Natural killer cell treated with Interleukin-12 subunit alpha and Interleukin-12 subunit beta and Interleukin-15 and Interleukin-18, amount 100 ng/mL, for 72 hours (primary cell): ENCODE results near the gene SNX1. TPM values are rescaled to one million over a fixed set of nuclear protein-coding genes. Genes with fewer than 3 reads are reported as not detected.

ENCODE experiments used
- ATAC-seq, 2 donors: fragments of 150-1000 bp; cut with Tn5 transposase in 1 of 2; sonication (Bioruptor Pico), chemical (Tn5 transposase) in 1 of 2; 2 replicates each; pipeline ENCODE4 v1.10.0; 2021
- DNase-seq: peaks from one replicate; pipeline ENCODE4 v3.0.0; 2022; ENCODE audit warnings: low spot score
- H3K27ac Mint-ChIP-seq, 2 donors: 1 replicate in 1 of 2; 2 replicates in 1 of 2; pipeline ENCODE4 v1.8.0; 2022; ENCODE audit warnings: mixed read lengths in 2 of 2, mild to moderate bottlenecking in 1 of 2, moderate library complexity in 1 of 2
- H3K27me3 Mint-ChIP-seq, 2 donors: 1 replicate in 1 of 2; 2 replicates in 1 of 2; pipeline ENCODE4 v1.8.0; 2022; ENCODE audit warnings: mixed read lengths in 2 of 2
- H3K36me3 Mint-ChIP-seq: one replicate; pipeline ENCODE4 v1.8.0; 2022; ENCODE audit warnings: mixed read lengths
- H3K4me1 Mint-ChIP-seq, 2 donors: 1 replicate in 1 of 2; 2 replicates in 1 of 2; pipeline ENCODE4 v1.8.0; 2022; ENCODE audit warnings: low read depth in 2 of 2, mixed read lengths in 2 of 2, mild to moderate bottlenecking in 1 of 2
- H3K4me3 Mint-ChIP-seq: one replicate; pipeline ENCODE4 v1.8.0; 2022; ENCODE audit warnings: mixed read lengths
- H3K9me3 Mint-ChIP-seq: 2 replicates; pipeline ENCODE4 v1.8.0; 2022; ENCODE audit warnings: mixed read lengths
- total RNA-seq, 2 donors: library from RNA; stranded (reverse); gene quantifications; one replicate each; pipeline ENCODE4 v1.2.3, GENCODE V29; 2022

SNX1 gene
- total RNA-seq, 2 donors from 2014 or later: 119 to 132 TPM

DNA sequence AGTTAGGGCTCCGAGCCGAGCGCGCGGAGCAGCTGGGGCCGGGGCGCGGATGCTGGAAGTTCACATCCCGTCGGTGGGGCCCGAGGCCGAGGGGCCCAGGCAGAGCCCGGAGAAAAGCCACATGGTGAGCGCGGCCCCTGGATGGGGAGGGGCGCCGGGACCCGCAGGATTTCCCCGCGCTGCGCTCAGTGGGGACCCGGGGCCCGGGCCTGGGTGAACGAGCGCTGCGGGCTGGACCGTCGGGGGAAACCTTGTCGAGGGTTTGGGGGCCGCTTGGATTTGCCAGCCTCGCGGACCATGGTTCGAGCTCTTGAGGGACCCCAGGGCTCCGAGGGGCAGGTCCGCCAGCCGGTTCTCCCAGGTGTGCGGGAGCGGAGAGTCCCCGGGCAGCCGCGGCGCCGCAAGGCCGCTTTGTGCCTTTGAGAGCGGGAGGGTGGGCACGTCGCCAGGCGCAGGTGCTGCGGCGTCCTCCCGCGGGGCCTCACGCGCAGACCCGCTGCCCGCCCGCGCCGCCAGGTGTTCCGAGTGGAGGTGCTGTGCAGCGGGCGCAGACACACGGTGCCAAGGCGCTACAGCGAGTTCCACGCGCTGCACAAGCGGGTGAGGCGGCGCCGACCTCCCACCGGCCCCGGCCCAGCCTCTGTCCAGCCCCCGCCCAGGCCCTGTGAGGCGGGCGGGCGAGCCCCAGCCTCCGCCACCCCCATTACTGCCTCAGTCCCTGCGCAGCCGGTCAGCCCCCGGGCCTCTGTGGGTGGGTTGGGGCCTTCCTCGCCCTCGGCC is 56.1 kb downstream of the SNX1 start, which contains the start of gene SNX22:
SNX22 (plus strand) TSS at position 5 of the 780 bp plus-strand sequence; CDS start at position 50, 45 bp downstream.
- Mint-ChIP-seq H3K4me3 (peak within 1 kb of the TSS; percentile 74), H3K36me3 (peaks cover 5% of the 10 kb centered on the region), H3K9me3 (no peaks in the 10 kb centered on the region), H3K27ac (peak within 1 kb of the TSS in 1 of 2 donors; percentile 60), H3K4me1 (peaks cover 10 to 18% of the 10 kb centered on the region in 2 donors), H3K27me3 (peaks cover 0 to 9% of the 10 kb centered on the region in 2 donors)
- DNase-seq (no peak), ATAC-seq (peak; percentile 3 to 22)

DNA sequence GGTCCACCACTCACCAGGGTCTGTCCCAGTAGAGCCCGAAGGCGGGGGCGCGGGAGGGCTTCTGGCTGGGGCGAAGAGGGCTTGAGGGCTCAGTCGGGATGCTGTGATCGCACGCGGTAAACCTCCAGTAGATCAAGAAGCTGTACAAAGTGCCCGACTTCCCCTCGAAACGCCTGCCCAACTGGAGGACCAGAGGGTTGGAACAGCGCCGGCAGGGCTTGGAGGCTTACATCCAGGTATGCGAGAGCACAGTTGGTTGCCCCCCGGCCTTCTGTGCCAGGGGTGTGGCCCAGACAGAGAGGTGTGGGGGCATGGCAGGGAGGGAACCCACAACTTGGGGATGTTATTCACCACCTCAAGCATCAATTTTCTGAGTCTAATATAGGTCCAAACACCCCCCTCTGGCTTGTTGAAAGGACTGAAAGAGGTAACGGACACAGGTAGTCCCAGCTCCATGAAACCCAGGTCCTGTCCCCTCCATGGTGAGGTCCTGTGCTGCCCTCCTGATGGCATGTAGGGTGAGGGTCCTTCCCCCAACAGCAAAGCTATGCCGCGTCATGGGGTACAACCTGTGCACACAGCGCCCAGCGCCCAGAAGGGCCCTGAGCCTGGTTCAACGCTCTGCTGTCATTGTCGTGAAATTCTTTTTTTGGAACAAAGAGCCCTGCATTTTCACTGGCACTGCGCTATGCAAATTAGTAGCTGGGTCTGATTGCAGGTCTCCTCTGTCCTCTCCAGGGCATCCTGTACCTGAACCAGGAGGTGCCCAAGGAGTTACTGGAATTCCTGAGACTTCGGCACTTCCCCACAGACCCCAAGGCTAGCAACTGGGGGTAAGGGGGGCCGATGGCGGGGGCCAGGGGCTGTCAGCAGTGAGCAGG is 57.0 kb downstream of the SNX1 start:
- Mint-ChIP-seq H3K9me3 (no peaks in the 10 kb centered on the region), H3K27me3 (peaks cover 0 to 9% of the 10 kb centered on the region in 2 donors), H3K4me3 (peak overlapping the region; percentile 10), H3K4me1 (peaks cover 11 to 19% of the 10 kb centered on the region in 2 donors), H3K36me3 (peaks cover 8% of the 10 kb centered on the region), H3K27ac (peak overlapping the region; percentile 56 to 70)
- DNase-seq (no peak), ATAC-seq (no peak)

DNA sequence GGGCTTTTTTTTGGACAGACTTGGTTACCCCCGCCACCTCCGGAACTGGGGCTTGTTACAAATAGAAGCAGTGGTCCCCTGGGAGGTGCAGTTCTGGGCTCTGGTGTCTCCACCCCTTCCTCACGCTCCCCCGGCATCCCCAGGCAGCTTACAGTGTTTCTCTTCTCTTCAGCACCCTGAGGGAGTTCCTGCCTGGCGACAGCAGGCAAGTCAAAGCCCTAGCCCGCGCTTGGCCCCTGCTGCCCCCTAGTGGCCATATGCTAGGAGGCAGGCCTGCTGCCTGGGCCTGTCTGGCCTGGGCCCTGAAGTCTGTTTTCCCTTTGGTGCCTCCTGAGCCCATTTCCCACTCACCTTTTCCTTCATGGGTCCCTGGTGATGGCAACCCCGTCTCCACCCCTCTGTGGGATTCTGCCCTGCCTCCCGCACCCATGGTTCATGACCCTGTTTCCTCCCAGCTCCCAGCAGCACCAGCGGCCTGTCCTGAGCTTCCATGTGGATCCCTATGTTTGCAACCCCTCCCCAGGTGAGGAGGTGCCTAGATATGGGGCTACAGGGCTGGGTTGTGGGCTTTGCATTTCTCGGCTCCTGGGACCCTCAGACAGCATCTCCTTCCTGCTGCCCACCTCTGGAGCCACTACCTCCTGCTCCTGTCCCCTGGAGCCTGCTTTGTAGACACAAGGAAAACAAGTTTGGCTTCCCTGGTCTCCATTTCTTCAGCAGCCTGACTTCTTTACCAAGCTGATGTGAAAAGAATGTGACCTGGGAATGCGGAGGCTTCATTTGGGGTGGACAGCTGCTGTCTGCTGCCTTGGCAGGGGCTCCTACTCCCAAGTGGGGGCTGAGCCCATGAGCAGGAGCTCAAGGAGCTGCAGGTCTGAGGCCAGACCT is 57.9 kb downstream of the SNX1 start:
- H3K27ac Mint-ChIP-seq: peak overlapping the region; percentile 56 to 70
- H3K4me1 Mint-ChIP-seq: peaks cover 21 to 27% of the 10 kb centered on the region in 2 donors
- H3K9me3 Mint-ChIP-seq: no peaks in the 10 kb centered on the region
- DNase-seq (peak; percentile 87), ATAC-seq (peak; percentile 86 to 88)
- H3K4me3 Mint-ChIP-seq: peak overlapping the region; percentile 72
- H3K27me3 Mint-ChIP-seq: peaks cover 0 to 9% of the 10 kb centered on the region in 2 donors
- H3K36me3 Mint-ChIP-seq: peaks cover 17% of the 10 kb centered on the region

DNA sequence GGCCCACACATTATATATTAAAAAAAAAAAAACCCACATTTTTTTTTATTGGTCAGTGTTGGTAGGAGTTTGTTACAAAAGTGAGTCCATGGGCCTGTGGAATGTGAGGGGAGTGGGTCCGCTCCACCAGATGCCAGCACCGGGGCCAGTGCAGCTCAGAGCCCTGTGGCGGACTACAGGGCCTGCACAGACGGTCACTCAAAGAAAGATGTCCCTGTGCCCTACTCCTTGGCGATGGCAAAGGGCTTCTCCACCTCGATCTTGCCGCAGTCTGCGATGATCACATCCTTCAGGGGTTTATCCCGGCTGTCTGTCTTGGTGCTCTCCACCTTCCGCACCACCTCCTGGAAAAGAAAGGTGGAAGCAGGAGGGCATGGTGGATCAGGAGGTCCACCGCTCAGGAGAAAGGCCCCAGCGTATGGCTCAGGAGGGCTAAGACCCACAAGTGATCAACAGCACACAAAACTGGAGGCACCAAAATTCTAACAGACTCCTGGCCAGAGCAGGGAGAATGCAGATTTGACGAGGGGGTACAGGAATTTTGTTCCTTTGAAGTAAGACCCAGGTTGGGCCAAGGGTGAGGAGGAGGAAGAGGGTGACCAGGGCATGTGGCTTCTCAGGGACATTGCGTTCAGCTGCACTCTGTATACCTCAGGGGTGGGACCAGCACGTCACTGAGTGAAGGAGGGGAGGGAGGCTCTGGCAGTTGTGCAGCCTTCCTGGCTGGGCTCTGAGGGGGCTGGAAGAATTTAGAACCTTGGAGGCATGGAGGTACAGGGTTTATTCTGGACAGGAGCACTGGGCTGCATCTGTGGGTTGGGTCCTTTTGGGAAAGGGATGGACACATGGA is 60.2 kb downstream of the SNX1 start:
- ATAC-seq: no peak

DNA sequence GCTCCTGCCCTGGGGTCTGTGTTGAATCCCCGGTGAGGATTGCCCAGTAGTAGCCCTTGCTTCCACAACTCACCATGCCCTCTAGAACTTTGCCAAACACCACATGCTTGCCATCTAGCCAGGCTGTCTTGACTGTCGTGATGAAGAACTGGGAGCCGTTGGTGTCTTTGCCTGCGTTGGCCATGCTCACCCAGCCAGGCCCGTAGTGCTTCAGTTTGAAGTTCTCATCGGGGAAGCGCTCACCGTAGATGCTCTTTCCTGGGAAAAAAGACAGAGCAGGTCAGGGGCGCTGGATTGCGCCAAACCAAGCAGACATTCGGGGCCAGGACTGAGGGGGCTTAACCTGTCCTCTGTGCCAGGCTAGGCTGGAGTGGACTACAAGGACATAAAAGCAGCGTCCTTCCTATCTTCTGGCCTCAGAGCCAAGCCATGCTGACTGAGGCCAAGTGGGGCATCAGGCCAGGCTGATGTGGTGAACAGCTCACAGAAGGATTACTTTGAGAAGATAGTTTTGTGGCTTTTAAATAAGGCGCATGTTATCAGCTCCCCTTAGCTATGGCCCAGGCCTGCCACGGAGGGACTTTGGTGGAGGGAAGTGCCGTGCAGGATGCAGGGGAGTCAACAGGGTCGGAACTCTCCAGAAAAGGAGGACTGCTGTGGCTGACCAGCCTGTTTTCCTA is 61.0 kb downstream of the SNX1 start:
- ATAC-seq: no peak

More for the DNA sequence above, 60.2 kb downstream of the SNX1 start:
- DNase-seq: no peak
- no peaks in the 10 kb centered on the region for H3K9me3 Mint-ChIP-seq
- peaks cover 31 to 34% of the 10 kb centered on the region in 2 donors for H3K4me1 Mint-ChIP-seq
- no peak overlapping the region for H3K4me3 Mint-ChIP-seq
- H3K36me3 Mint-ChIP-seq: peaks cover 30% of the 10 kb centered on the region
- no peak overlapping the region for H3K27ac Mint-ChIP-seq
- peaks cover 0 to 3% of the 10 kb centered on the region in 2 donors for H3K27me3 Mint-ChIP-seq

DNA sequence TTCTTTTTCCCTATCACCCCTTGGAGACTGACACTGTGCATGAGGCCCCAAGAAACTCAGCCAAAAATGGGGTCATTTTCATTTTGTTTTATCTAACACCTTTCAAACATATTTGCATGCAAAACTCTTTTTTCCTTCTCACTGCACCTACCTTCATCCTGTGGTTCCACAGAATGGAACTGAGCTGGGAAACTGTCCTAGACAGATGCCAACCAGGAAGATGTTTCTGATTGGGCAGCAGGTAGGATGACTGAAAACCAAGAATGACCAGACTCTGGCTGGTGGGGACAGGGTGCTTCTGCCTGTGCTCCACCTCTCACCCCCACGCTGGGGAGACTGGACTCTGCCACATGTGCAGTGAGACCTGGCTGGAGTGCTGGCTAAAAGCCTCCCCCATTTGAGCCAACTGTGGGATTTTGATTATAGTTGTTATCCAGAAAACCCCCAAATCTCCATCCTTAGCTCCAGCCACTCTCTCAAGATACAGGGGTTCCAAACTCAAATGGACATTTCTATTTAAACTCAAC is 61.9 kb downstream of the SNX1 start:
- Mint-ChIP-seq H3K4me1 (peaks cover 36 to 42% of the 10 kb centered on the region in 2 donors), H3K36me3 (peaks cover 37% of the 10 kb centered on the region), H3K27me3 (peaks cover 0 to 2% of the 10 kb centered on the region in 2 donors)

More for the DNA sequence above, 61.0 kb downstream of the SNX1 start:
- H3K36me3 Mint-ChIP-seq: peaks cover 32% of the 10 kb centered on the region
- no peak for DNase-seq
- H3K27ac Mint-ChIP-seq: no peak overlapping the region
- peaks cover 32 to 36% of the 10 kb centered on the region in 2 donors for H3K4me1 Mint-ChIP-seq
- H3K4me3 Mint-ChIP-seq: no peak overlapping the region
- peaks cover 0 to 2% of the 10 kb centered on the region in 2 donors for H3K27me3 Mint-ChIP-seq
- H3K9me3 Mint-ChIP-seq: no peaks in the 10 kb centered on the region

DNA sequence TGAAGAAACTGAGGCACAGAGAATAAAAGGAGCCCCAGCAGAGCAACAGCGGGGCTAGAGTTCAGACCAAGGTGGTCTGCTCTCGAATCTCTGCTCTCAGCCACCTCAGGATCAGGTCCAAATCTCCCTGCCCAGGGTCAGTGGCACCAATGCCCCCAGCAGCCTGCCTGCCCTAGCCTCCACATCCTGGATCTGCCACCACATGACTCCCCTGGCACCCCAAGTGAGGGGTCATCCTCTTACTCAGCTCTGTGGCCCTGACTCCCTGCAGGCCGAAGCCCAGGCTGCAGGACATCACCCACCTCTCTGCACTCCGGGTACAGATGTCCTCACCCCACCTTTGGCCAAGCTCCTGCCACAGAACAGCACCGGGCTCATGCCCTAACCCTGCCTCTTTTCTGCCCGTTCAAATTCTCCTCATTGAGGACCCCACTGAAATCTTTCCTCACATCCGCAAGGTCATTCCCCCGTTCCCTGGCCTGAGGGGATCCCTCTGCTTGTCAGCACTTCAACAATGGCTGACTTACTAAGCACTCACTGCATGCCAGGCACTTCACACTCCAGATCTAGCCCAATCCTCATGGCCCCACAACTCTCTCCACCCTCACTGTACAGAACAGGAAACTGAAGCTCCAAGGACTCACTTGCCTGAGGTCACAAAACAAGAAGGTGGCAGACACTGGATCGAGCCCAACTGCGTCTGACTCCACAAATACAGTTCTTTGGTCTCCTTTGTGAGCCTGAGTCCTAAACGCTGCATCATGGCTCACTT is 62.8 kb downstream of the SNX1 start:
- Mint-ChIP-seq H3K27me3 (peaks cover 0 to under 1% of the 10 kb centered on the region in 2 donors), H3K4me1 (peaks cover 37 to 39% of the 10 kb centered on the region in 2 donors), H3K27ac (peak overlapping the region; percentile 80), H3K36me3 (peaks cover 37% of the 10 kb centered on the region), H3K4me3 (peak overlapping the region; percentile 58), H3K9me3 (no peaks in the 10 kb centered on the region)
- ATAC-seq: no peak
- no peak for DNase-seq

More for the DNA sequence above, 61.9 kb downstream of the SNX1 start:
- Mint-ChIP-seq H3K9me3 (no peaks in the 10 kb centered on the region), H3K27ac (peak overlapping the region; percentile 80), H3K4me3 (no peak overlapping the region)
- DNase-seq: no peak
- ATAC-seq: no peak

DNA sequence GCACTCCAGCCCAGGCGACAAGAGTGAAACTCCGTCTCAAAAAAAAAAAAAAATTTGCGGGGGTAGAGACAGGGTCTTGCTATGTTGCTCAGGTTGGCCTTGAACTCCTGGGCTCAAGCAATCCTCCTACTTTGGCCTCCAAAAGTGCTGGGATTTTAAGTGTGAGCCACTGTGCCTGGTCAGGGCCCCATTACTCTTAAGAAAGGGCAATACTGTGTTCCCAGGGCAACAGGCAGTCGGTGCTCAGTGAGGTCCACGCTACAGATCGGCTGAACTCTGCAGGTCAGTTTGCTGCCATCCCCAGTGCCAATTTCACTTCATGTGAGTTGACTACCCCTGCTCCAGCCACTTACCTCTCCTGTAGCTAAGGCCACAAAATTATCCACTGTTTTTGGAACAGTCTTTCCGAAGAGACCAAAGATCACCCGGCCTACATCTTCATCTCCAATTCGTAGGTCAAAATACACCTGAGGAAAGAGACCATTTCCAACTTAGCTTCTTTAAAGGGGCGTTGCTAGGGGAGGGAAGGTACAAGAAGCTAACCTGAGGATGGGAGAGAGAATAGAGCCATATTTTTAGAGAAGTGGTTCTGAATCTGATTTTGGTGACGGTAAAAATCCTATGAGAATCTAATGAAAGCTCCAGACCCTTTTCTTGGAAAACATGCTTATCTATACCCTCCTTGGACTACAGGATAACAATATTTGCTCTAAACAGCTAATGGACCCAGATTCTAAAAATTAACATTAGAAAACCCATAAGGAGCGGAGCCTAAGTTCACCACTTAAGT is 66.1 kb downstream of the SNX1 start:
- peaks cover 32% of the 10 kb centered on the region for H3K36me3 Mint-ChIP-seq
- H3K27me3 Mint-ChIP-seq: no peaks in the 10 kb centered on the region
- peak overlapping the region; percentile 86 for H3K4me3 Mint-ChIP-seq
- ATAC-seq: no peak
- H3K27ac Mint-ChIP-seq: peak overlapping the region; percentile 87 to 94
- no peak for DNase-seq
- no peaks in the 10 kb centered on the region for H3K9me3 Mint-ChIP-seq
- peaks cover 47 to 53% of the 10 kb centered on the region in 2 donors for H3K4me1 Mint-ChIP-seq

DNA sequence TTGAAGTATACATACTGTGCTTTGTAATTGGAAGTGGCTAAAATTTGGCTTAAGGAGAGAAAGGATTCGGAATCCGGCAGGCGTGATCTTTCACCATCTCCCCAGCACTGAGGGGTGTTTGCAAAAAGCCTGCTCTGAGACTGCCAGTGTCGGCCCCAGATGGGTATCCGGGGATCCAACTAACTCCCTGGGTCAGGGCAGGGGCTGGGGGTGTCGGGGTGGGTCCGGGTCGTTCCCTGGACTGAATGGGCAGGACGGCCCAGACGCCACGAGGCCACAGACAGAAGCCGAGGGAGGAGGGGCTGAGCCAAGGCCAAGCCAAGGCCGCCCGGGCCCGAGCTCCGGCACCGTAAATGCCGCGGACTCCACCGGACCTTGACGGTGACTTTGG is 66.7 kb downstream of the SNX1 start:
- Mint-ChIP-seq H3K27me3 (no peaks in the 10 kb centered on the region), H3K4me1 (peaks cover 47 to 54% of the 10 kb centered on the region in 2 donors), H3K4me3 (peak overlapping the region; percentile 86), H3K27ac (peak overlapping the region; percentile 87 to 94), H3K36me3 (peaks cover 32% of the 10 kb centered on the region), H3K9me3 (no peaks in the 10 kb centered on the region)
- ATAC-seq (peak; percentile 29 to 52), DNase-seq (no peak)

DNA sequence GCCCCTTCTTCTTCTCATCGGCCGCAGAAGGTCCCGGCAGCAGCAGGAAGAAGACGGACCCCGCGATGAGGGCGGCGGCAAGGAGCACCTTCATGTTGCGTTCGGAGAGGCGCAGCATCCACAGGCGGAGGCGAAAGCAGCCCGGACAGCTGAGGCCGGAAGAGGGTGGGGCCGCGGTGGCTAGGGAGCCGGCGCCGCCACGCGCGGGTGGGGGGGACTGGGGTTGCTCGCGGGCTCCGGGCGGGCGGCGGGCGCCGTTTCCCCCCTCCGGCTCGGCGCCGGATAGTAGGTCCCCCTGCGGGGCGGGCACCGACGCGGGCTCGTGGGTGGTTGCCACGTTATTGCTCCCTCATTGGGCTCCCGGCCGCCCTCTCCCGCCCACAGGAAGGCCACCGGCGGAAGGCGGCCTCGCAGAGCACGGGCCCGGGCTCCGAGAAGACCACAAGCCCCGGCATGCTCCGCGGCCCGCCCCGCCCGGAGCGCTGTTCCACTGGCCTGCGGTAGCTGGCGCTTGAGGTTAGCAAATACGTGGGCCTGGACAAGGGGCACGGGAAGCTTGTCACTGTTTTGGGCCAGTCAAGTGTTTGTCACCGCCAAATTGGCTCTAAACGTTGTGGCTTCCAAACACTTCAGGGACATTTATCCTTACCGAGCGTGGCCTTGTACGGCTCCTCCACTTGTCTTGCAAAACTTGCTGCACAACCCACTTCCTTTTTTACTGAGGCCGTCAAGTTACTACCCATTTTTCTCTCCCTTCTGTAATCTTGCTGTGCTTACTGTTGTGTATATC is 67.3 kb downstream of the SNX1 start, which contains the start of gene PPIB:
PPIB (minus strand) TSS at position 154 of the 790 bp plus-strand sequence; CDS start at position 118, 36 bp downstream.
- Mint-ChIP-seq H3K27me3 (no peaks in the 10 kb centered on the region), H3K4me3 (peak within 1 kb of the TSS; percentile 86), H3K36me3 (peaks cover 27% of the 10 kb centered on the region), H3K27ac (peak within 1 kb of the TSS; percentile 87 to 94), H3K9me3 (no peaks in the 10 kb centered on the region), H3K4me1 (peaks cover 43 to 49% of the 10 kb centered on the region in 2 donors)
- DNase-seq (peak; percentile 99), ATAC-seq (peak; percentile 97)
